NCI-H82 treated with DMSO at 0.1 percent for 48 hours (cell line): ENCODE data around the gene SUGCT.
"Not testable (repeated sequence)": the region's sequence is repeated elsewhere in the genome, so short reads cannot be mapped to it uniquely, and the experiment has no call there.

Experiments
- DNase-seq: peaks from one replicate; lab custom pipeline; 2025; ENCODE audit not compliant: unreplicated experiment; lab: John Stamatoyannopoulos, UW

The SUGCT gene

GRCh38 chr7:40551685-40552576 lies 417.1 kb downstream of the SUGCT start:
- DNase-seq: no peak

GRCh38 chr7:40560672-40561071 lies 425.9 kb downstream of the SUGCT start:
- no peak for DNase-seq

GRCh38 chr7:40566879-40567278 lies 432.1 kb downstream of the SUGCT start:
- DNase-seq: no peak

GRCh38 chr7:40569326-40569725 lies 434.5 kb downstream of the SUGCT start:
- no peak for DNase-seq

GRCh38 chr7:40570223-40570622 lies 435.4 kb downstream of the SUGCT start:
- no peak for DNase-seq

- no peak for DNase-seq
These were observed 437.0 kb downstream of the SUGCT start for GRCh38 chr7:40571796-40572195.

GRCh38 chr7:40572810-40573465 lies 438.1 kb downstream of the SUGCT start:
- DNase-seq: no peak

- no peak for DNase-seq
These were observed 444.6 kb downstream of the SUGCT start for GRCh38 chr7:40579401-40579800.

GRCh38 chr7:40580776-40581175 lies 446.0 kb downstream of the SUGCT start:
- no peak for DNase-seq

GRCh38 chr7:40582539-40582938 lies 447.7 kb downstream of the SUGCT start:
- no peak for DNase-seq

- DNase-seq: no peak
These were observed 449.1 kb downstream of the SUGCT start for GRCh38 chr7:40583667-40584444.

- no peak for DNase-seq
These were observed 450.0 kb downstream of the SUGCT start for GRCh38 chr7:40584667-40585433.

- DNase-seq: no peak
These were observed 451.4 kb downstream of the SUGCT start for GRCh38 chr7:40586197-40586596.

GRCh38 chr7:40587419-40587818 lies 452.6 kb downstream of the SUGCT start:
- no peak for DNase-seq

GRCh38 chr7:40595129-40595528 lies 460.3 kb downstream of the SUGCT start:
- no peak for DNase-seq

- DNase-seq: no peak
These were observed 461.0 kb downstream of the SUGCT start for GRCh38 chr7:40595832-40596231.

- no peak for DNase-seq
These were observed 462.7 kb downstream of the SUGCT start for GRCh38 chr7:40597517-40597916.

- no peak for DNase-seq
These were observed 464.1 kb downstream of the SUGCT start for GRCh38 chr7:40598915-40599314.

GRCh38 chr7:40599836-40600235 lies 465.0 kb downstream of the SUGCT start:
- DNase-seq: no peak

GRCh38 chr7:40602351-40602750 lies 467.5 kb downstream of the SUGCT start:
- DNase-seq: not testable (repeated sequence)
